HG02588 (cell line): ENCODE measurements around the gene CST7.

Experiments used
- ATAC-seq: cut with Tn5 transposase; IDR thresholded peaks from one replicate; pipeline ENCODE4 v1.9.1; 2021; ENCODE audit warnings: mild to moderate bottlenecking, moderate library complexity; ENCODE audit not compliant: unreplicated experiment

CST7 gene

DNA sequence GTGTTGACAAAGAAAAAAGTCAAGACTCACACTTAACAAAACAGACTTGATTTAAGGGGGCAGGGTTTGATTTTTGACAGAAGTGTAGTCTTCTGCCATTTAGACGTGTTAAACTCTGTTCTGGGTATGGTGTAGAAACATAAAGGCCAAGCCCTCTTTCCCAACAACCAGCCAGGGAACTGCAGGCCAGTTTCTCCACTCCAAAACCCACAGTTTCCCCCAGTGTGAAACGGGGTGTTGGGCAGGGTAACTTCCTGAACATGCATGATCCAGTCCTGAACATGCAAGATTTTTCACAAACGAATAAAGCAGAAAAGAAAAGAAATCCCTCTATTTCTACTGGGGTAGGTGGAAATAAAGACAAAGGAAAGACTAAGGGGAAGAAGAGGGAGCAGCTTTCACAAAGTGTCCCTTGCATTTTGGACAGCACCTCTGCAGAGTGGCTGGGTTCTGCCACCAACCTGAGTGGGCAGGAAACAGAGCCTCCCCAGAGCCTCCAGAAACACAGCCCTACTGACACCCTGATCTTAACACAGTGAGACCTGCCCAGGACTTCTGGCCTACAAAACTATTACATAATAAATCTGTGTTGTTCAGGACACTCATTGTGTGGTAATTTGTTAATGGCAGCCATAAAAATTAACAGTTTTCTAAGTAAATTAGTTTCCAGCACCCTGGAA, 36.0 kb downstream of the CST7 start:
- no peak for ATAC-seq

DNA sequence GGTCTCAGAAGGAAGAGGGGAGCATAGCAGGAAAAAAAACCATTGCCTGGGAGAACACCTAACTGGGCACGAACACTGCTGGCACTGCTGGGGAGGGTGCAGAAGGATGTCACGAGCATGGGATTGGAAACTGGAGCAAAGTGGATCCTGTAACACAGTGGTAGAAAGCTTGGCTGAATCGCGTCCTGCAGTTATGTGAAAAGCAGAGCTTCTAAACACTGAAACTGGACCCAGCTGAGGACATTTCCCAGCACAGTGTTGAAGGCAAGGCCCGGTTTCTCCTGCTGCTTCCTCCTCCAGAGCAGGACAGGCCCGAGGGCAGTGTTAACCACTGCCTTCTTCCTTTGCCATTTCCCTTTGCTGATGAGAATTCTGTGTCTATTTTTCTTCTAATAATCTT, 36.7 kb downstream of the CST7 start:
- no peak for ATAC-seq

DNA sequence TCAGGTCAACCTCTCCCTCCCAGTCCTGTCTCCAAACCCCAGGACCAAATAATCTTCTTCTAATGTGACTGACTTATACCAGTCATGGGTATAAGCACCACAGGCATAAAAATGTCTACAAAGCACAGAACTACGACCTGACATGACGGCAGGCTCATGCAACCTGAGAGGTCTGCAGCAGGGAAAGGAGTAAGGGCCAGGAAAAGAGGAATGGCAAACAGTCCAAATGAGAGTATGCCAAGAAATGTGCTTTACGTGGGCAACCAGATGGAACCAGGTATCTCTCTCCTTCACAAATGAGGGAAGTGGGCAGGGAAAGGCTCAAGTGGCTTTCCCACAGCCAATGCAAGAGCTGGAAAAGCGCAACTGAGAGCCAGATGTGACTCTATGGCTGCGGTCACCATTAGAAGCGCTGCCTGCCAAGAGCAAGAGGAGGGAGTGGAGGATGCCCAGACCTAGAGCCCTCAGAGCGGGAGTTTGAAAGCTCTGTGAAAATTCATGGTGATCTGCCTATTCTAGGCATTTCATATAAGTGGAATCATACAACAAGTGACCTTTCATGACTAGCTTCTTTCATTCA, 37.5 kb downstream of the CST7 start:
- no peak for ATAC-seq

DNA sequence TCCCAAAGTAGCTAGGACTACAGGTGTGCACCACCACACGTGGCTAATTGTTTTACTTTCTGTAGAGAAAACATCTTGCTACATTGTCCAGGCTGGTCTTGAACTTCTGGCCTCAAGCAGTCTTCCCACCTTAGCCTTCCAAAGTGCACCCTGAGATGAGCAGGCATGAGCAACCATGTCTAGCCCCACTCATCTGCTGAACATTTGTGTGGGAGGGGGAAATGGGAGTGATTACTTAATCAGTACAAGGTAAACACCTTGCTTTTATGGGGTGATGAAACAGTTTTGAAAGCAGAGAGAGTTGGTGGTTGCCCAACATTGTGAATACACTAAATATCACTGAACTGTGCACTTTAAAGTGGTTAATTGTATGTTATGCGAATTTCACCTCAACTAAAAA, 38.2 kb downstream of the CST7 start:
- ATAC-seq, result no peak

DNA sequence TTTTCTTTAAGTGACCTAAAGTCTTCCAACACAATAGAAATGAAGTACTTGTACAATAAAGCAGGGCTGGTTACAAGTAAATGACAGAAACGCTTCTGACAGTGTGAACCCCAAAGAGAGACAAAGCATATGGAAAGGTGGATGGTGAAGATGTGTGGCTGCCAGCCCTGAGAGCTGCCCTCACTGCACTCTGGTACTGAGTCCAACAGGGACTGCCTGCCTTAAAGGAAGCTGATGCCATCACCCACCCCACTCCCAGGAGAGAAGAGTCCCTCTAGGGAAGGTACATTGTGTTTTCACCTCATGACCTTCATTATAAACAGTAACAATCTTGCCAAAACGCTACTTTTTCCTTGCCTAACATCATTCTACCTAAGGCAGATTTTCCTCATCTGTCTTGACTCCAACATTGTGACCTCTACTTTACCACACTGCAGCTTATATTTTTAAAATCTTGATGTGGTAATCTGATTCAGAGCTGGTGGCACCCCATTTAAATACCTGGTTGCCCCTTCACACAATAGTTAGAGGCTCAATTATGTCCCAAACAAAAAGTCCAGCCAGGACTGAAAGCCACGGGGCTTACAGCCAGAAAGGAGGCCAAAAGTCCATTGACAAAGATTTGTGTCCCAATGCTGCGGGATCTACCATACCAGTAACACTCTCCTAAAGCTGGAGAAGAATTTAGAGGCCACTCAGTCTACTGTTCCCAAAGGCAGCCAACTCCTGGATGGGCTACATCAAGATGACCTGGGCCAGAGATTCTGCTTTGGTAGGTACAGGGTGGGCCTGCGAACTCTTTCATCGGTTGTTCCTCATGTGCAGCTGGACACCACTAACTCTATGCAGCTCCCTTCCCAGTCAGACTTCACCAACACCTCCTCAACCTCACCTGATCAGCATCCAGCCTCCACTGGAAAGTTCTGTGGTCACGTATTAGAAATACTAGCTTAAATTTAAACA, 39.1 kb downstream of the CST7 start:
- no peak for ATAC-seq

DNA sequence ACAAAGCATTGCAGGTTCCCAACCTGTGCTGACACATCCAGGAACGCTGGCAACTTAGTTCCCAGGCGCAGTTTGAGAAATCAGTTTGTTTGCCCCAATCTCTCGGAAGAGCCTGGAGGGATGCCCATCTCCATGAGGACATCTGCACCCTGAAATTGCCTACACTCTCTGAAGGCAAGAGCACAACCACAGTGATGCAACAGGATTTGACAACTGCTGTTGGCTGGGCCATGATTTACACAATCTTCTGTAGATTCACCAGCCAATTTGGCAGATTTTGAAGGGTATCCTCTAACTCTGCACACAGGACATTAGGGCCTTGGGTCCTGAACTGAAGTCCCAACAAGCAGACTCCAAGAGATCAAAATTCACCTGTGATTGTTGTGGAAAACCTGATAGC, 40.1 kb downstream of the CST7 start:
- no peak for ATAC-seq

DNA sequence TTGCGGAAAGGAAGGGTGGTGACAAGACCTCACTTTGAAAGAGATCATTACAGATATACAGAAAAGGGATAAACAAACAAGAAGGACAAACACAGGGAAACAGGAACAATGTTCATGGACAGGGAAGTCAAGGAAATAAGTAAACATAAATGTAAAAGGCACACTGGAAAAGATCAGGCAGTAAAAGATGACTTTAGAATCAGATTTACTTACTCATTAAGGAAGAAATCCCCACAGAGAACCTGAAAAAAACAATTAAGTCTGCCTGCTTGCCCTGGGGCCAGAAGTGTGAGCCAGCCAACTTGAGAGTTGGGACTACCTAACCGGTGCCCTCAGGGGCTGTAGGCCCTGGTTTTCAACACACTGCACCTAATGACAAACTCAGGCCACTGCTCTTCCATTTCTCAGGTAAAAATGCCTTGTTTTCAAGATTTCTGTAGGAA, 41.8 kb downstream of the CST7 start:
- ATAC-seq, result no peak

DNA sequence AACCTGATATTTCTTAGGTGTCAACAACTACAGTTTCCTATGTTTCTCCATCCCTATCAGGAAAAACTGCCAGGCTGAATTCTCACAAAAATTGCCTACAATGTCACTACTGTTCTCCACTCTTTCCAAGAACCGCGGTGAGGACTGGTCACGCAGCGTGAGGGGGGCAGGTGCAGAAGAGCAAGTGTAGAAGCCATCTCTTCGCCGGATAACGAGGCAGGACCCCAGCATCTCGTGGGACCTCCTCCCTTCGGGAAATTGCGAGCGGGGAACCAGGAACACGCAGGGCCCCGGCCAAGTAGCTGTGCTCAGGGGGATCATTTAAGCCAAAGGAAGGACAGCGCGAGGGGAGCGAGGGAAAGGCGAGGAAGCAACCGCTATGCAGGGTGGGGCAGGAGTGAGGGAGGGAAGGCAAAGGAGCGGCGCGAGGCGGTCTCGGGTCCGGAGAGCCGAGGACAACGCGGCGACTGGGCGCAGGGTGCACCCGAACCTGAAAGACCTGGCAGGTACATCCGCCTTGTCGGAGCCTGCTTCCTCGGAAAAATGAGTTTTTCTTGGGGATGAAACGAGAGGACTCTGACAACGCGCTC, 42.9 kb downstream of the CST7 start:
- peak; percentile 26 for ATAC-seq

DNA sequence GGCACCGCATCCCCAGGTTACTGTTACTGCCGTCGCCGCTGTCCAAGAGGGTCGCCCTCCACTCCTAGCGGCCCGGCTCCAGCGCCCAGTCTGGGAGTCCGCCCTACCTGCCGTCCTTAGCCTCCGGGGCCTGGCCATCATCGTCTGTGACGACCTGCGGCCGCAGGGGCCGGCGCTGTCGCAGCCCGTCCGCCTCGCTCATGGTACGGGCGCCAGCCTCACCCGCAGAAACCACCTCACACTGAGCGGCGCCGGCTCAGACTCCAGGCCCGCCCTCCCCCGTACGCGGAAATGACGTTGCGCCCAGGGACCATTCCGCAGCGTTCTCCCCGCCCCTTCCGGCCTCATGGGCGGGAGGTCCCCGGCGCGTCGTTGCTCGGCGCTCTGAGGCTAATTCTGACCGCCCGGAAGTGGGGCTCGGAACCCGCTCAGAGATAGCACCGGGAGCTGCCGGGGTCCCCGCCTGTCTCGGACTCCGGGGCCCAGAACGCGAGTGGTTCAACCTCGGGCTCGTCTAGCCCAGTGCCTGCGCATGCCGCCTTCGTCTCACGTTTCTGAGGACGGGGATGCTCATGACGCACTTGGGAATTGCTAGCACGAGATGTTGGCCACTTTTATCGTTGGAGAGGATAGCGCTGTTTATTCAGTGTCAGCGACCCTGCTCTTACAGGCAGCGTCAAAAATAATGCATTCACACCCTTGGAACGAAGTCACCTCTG, 43.6 kb downstream of the CST7 start, which contains the start of gene APMAP:
TSS of gene APMAP (minus strand) at position 265 of the 719 bp plus-strand sequence. CDS start at position 202, 63 bp downstream.
- peak; percentile 97 for ATAC-seq

DNA sequence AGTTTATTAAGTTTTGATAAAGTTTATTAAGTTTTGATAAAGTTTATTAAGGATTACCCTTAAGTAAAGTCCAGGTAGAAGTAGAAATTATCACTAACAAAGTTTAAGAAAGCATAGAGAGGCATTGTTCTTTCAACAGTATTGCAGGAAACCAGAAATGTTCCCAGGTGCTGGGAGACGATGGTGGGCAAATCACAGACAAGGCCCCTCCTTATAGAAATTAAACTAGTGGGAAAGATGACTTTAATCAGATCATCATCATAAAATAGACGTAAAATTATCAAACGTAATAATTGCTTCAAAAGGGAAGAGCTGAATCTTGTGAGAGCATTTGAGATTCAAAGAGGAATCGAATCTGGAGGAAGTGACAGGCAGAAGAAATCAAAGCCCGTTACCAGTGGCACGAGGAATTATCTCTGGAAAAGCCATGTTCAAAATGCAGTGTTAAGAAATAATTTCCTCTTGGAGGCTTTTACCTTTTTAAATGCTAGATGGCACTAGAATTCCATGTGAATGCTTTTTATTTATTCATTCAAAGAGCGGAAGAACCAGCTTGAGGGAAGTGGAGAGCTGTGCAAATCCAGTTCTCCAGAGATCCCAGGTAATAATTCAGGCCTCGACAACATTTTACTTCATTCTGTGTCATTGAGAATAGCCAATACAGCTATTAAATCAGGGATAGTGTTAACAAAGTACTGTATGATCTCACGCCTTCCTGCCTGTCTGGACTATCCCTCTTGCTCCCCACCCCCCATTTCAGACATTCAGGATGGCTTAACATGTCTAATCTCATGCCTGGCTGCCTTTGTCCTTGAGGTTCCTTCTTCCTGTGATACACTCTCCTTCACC, 44.5 kb downstream of the CST7 start:
- no peak for ATAC-seq

DNA sequence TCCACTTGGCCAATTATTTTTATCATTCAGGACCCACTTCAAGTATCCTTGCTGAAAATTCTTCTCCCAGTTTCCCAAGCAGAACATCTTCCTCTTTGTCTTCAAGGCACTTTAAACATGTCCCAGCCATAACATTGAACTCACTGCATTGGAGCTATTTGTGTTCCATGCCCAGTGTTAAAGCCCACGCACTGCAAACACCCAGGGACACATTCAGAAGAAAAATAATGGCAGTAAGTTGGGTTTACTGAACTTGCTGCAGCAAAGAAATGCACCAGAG, 45.1 kb downstream of the CST7 start:
- ATAC-seq, result no peak

DNA sequence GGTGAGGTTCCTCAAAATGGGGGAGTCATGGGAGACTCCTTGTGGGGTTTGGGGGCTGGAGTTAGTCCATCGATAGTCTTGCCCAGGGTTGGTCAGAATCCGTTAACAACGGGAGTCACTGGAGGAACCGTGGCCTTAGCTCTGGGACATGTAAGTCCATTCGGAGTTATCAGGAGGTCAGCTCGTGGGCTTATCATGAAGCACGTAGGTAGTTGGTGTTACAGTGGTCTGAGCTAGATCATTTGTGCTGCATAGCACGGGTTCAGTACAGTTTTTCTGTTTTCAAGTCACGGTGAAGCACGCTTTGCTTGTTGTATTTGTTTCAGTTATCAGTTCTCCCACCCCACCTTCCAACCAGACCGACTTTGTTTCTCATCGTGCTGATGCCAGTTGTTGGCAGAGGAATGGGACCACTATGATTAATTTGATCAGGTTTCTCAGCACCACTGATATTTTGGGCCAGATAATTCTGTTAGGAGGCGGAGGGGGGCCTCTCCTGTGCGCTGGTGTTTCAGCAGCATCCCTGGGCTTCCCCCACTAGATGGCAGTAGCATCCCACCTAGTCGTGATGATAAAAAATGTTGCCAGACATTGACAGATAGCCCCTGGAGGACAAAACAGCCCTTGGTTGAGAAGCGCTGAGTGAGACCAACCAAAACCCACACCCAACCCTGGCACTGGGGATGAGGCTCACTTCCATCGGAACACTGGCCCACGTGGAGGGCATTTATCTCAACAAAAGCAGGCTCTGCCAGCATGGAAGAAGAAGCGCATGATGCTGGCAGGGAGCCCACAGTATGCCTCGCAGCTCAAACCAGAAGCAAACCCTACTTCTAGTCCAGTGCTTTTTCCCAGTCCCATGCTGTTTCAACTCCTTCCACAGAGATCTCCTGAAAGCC, 45.6 kb downstream of the CST7 start:
- peak; percentile 22 for ATAC-seq

DNA sequence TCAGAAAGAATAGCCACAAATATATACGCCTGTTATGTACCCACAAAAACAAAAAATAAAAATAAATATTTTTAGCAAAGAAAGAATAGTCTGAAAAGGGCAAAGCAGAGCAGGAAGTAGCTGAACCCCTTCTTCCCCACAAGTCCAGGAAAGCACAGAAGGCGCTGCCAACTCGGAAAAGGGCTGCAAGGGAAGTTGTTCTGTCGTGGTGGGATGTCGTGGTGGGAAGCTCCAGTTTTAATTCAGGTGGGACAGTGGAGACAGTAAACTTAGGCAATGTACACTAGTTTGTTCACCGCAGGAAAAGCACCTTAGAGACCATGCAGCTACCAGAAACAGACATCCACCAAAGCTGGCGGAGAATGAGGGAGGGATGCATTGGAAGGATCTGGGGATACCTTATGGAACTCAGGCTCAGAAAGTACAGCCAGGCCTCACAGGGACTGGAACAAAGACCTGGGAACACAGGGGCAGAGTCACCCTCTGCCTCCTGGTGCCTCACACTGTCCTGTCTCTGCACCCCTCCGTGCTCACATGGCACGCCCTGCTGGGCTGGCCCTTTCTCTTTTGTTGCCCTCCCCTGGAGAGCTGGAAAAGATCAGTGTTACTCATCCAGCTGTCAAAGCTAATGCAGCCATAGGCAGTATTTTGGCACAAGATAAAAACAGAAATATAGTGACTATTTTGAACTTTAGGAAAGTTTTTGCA, 46.8 kb downstream of the CST7 start:
- no peak for ATAC-seq

DNA sequence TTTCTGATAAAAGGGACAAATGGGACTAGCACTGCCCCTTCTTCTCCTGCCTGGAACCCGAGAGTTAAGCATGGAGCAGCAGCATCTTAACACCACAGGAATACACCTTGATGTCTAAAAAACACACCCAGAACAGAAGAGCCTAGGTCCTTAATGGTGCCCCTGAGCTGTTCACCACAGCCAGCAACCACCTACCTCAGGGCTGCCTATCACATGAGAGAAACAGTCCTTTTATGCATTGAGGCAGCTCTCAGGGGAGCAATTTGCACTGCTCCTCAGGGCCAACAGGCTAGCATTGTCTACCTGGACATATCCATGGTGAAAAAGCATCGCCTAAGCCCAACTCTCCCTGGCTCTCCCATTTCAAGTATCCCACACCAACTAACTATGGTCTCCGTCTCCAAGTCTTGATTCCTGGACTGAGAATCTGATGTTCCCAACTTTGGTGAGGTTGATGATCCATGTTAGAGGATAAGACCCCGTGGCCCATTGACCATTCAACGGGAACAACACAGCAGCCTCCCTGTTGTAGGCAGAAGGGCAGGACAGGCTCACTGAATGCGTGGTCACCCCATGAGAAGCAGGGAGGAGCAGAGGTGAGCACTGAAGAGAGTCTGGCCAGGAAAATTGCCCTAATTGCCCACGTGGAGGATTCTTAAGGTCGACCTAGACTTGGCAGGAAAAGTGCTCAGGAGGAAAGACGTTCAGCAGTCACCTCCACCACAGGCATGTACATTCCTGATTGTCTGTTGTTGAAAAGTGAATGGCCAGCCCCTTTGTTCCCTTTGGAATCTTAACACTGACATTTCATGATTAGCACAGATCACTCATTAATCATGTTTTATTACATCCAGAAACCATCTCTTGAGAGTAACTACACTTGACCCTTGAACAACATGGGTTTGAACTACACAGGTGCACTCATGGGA, 47.6 kb downstream of the CST7 start:
- ATAC-seq, result no peak

DNA sequence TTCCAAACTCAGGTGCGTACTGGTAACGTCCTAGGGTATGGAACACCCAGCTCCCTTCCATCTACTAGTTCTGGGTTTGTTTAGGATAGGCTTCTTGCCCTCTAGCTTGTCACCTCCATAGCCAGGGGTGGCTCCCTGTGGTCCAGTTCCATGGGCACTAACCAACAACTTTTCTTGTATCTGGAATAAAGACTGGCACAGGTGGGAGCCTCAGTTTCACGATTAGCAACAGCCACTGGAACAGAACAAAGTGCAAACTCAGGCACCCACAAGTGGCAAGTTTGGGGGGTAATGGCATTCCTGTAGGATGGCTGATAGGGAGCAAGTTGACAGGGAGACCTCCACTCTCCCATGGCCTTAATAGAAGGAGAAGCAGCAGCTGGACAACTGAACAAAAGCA, 49.1 kb downstream of the CST7 start:
- ATAC-seq, result no peak

DNA sequence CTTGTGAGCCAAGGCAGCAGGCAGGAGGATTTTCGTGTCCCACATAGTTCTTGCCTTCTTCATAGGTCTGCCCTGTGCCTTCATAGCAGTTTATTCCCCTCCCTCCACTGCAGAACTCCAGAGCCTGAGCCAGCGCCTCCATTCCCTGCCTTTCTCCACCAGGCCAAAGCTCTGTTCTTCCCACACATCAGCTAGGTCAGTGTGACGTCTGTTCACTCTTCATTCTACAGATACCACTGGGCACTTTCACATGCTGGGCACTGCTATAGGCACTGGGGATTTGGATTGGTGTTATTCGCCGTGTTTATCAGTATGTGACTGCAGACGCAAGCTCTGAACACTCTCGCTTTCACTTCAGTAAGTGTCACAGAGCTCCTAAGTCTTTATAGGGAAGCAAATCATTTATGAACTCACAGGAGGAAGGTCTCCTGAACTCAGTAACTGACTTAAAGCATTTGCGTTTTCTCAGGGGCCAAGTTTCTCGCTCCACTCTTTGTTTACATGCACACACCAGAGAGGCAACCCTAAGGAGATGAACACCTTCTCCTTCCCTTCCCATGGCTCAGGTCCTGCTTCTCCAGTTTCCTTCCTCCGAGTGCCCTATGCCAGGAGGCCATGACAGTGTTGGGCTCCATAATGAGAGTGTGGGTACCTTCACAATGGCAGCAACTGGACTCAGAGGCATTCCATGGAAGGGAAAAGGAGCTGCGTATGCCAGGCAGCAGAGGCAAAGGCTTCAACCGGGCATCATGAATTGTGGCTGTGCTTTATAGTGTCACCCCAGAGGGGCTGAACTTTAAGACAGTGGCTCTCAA, 49.8 kb downstream of the CST7 start:
- no peak for ATAC-seq
